Osteocyte (in vitro differentiated cells): ENCODE data around the gene FAM181A. TPM values are rescaled to one million over a fixed set of nuclear protein-coding genes. Genes with fewer than 3 reads are reported as not detected.

Source experiments
- DNase-seq: peaks from one replicate; pipeline ENCODE4 v3.0.0; 2021; ENCODE audit warnings: mixed read lengths; ENCODE audit not compliant: unreplicated experiment; ENCODE audit errors: extremely low spot score
- H3K27ac Mint-ChIP-seq: one replicate; pipeline ENCODE4 v1.8.0; 2021; ENCODE audit warnings: mild to moderate bottlenecking, mixed read lengths; ENCODE audit not compliant: unreplicated experiment
- H3K27me3 Mint-ChIP-seq: one replicate; pipeline ENCODE4 v1.8.0; 2021; ENCODE audit warnings: mixed read lengths; ENCODE audit not compliant: unreplicated experiment
- H3K36me3 Mint-ChIP-seq: one replicate; pipeline ENCODE4 v1.8.0; 2021; ENCODE audit warnings: mixed read lengths; ENCODE audit not compliant: unreplicated experiment
- H3K4me1 Mint-ChIP-seq: one replicate; pipeline ENCODE4 v1.8.0; 2021; ENCODE audit warnings: mixed read lengths; ENCODE audit not compliant: unreplicated experiment
- H3K4me3 Mint-ChIP-seq: one replicate; pipeline ENCODE4 v1.8.0; 2021; ENCODE audit warnings: mild to moderate bottlenecking, moderate library complexity, mixed read lengths; ENCODE audit not compliant: unreplicated experiment
- H3K9me3 Mint-ChIP-seq: one replicate; pipeline ENCODE4 v1.8.0; 2021; ENCODE audit warnings: mixed read lengths; ENCODE audit not compliant: unreplicated experiment
- total RNA-seq: library from RNA; stranded (reverse); gene quantifications from 2 replicates; pipeline ENCODE4 v1.2.1, GENCODE V29; 2021
- TF ChIP-seq, protein P1 (sequence below): fragments of 200-600 bp; sonication (generic); IDR thresholded peaks from 2 replicates; pipeline ENCODE4 v1.5.0; 2021; ENCODE audit warnings: antibody characterized with exemption, mild to moderate bottlenecking, moderate library complexity

Gene FAM181A
- total RNA-seq, 1 donor from 2014 or later = not detected

DNA sequence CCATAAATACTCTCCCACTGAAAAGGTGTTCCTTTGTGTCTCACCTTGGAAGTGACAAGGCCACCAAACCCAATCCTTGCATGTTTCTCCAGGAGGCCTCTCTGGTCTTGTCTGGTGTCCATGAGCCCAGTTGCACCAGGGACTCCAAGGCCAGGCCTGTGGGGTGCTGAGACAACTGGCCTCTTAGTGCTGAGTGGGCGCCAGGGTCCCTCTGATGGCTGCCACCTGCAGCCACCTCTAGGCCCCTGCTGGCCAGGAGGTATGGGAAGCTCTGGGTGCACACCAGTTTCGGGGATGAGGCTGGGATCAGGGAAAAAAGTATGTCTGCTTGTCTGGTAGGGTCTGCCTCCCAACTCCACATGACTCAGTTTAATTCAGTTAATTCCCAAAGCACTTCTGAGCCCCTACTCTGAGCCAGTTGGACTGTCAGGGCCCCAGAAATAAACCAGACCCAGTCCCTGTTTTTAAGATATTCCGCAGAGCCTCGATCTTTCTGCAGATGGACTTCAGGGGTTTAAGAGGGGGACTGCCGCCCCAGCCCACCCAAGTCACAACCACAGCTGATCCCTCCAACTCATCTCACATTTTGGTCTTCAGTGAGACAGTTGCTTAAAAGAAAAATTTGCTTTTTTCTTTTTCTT lies 15.0 kb upstream of the FAM181A start:
- no peak for DNase-seq
- Mint-ChIP-seq H3K9me3 (peaks cover 6% of the 10 kb centered on the region), H3K36me3 (no peaks in the 10 kb centered on the region), H3K4me1 (no peaks in the 10 kb centered on the region), H3K4me3 (no peak overlapping the region), H3K27me3 (no peaks in the 10 kb centered on the region), H3K27ac (no peak overlapping the region)
- TF ChIP-seq, protein P1, sequence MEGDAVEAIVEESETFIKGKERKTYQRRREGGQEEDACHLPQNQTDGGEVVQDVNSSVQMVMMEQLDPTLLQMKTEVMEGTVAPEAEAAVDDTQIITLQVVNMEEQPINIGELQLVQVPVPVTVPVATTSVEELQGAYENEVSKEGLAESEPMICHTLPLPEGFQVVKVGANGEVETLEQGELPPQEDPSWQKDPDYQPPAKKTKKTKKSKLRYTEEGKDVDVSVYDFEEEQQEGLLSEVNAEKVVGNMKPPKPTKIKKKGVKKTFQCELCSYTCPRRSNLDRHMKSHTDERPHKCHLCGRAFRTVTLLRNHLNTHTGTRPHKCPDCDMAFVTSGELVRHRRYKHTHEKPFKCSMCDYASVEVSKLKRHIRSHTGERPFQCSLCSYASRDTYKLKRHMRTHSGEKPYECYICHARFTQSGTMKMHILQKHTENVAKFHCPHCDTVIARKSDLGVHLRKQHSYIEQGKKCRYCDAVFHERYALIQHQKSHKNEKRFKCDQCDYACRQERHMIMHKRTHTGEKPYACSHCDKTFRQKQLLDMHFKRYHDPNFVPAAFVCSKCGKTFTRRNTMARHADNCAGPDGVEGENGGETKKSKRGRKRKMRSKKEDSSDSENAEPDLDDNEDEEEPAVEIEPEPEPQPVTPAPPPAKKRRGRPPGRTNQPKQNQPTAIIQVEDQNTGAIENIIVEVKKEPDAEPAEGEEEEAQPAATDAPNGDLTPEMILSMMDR = no peak

GRCh38 chr14:93912782-93913181 lies 14.4 kb upstream of the FAM181A start:
- DNase-seq = no peak
- no peaks in the 10 kb centered on the region for H3K27me3 Mint-ChIP-seq
- no peaks in the 10 kb centered on the region for H3K36me3 Mint-ChIP-seq
- no peaks in the 10 kb centered on the region for H3K4me1 Mint-ChIP-seq
- no peak overlapping the region for H3K4me3 Mint-ChIP-seq
- TF ChIP-seq, protein P1 = no peak
- H3K9me3 Mint-ChIP-seq = peaks cover 6% of the 10 kb centered on the region
- H3K27ac Mint-ChIP-seq = no peak overlapping the region

DNA sequence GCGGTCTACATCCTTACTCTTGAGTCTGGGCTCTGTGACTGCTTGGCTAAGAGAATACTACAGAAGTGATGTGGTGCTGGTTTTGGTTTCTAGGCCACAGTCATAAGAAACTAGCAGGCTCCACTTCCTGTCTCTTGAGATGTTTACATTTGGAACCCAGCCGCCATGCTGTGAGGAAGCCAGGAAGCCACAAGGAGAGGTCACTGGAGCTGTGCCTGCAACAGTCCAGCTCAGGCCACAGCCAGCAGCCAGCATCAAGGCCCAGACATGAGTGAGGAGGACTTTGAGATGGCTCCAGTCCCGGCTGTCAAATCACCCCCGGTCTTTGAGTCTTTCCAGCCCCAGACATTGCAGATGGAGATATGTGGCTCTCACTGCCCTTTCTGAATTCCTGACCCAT lies 12.9 kb upstream of the FAM181A start:
- no peaks in the 10 kb centered on the region for H3K27me3 Mint-ChIP-seq
- TF ChIP-seq, protein P1 = no peak
- no peaks in the 10 kb centered on the region for H3K4me1 Mint-ChIP-seq
- no peak overlapping the region for H3K27ac Mint-ChIP-seq
- H3K9me3 Mint-ChIP-seq = peaks cover 14% of the 10 kb centered on the region
- DNase-seq = no peak
- H3K36me3 Mint-ChIP-seq = no peaks in the 10 kb centered on the region
- H3K4me3 Mint-ChIP-seq = no peak overlapping the region

DNA sequence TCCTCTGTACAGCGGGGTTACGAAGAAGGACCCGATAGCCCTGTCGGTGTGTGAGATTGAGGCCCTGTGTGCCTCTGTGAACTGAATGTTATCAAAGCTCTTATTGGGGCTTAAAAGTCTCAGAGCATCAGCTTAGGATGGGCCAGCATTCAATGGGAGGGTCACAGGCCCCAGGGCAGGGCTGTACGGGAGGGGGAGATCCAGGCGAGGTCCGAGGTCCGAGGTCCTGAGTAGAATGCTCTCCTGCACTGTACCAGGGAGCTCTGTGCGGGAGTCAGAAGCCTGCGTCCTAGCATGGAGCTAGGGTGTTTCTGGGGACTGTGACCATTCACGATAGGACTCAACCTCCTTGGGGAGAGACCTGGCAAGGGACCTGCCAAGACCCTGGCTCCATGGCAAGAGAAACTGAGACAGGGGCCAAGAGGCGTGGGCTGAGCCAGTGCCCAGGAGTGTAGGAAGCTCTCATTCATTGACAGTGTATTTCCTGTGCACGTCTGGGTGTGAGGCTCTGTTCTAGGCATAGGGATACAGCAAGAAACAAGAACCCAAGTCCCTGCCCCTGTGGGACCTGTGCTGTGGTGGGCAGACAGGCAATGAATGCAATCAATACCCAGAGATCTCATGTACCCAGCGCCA lies 12.0 kb upstream of the FAM181A start:
- Mint-ChIP-seq H3K4me1 (no peaks in the 10 kb centered on the region), H3K9me3 (peaks cover 18% of the 10 kb centered on the region), H3K36me3 (no peaks in the 10 kb centered on the region), H3K27ac (no peak overlapping the region), H3K4me3 (no peak overlapping the region), H3K27me3 (peaks cover 2% of the 10 kb centered on the region)
- DNase-seq = no peak
- TF ChIP-seq, protein P1 = no peak

GRCh38 chr14:93915800-93916199 lies 11.3 kb upstream of the FAM181A start:
- Mint-ChIP-seq H3K9me3 (peaks cover 18% of the 10 kb centered on the region), H3K36me3 (no peaks in the 10 kb centered on the region), H3K4me3 (no peak overlapping the region), H3K4me1 (no peaks in the 10 kb centered on the region), H3K27me3 (peaks cover 2% of the 10 kb centered on the region), H3K27ac (no peak overlapping the region)
- TF ChIP-seq, protein P1 = no peak
- no peak for DNase-seq
